GM20000 (cell line): ENCODE measurements around the gene TPRA1.
"Not testable (repeated sequence)": the region's sequence is repeated elsewhere in the genome, so short reads cannot be mapped to it uniquely, and the experiment has no call there.

Experiments used
- DNase-seq: peaks from one replicate; pipeline ENCODE4 v3.0.0; 2012; ENCODE audit warnings: low spot score
- TF ChIP-seq, protein P1 (sequence below): IDR thresholded peaks from 2 replicates; pipeline ENCODE4 v1.5.1; 2012; ENCODE audit warnings: mild to moderate bottlenecking, control low read depth; ENCODE audit errors: extremely low read depth, missing control alignments

Gene TPRA1

GRCh38 chr3:127535106-127535785 is 55.3 kb downstream of the TPRA1 start:
- TF ChIP-seq, protein P1, sequence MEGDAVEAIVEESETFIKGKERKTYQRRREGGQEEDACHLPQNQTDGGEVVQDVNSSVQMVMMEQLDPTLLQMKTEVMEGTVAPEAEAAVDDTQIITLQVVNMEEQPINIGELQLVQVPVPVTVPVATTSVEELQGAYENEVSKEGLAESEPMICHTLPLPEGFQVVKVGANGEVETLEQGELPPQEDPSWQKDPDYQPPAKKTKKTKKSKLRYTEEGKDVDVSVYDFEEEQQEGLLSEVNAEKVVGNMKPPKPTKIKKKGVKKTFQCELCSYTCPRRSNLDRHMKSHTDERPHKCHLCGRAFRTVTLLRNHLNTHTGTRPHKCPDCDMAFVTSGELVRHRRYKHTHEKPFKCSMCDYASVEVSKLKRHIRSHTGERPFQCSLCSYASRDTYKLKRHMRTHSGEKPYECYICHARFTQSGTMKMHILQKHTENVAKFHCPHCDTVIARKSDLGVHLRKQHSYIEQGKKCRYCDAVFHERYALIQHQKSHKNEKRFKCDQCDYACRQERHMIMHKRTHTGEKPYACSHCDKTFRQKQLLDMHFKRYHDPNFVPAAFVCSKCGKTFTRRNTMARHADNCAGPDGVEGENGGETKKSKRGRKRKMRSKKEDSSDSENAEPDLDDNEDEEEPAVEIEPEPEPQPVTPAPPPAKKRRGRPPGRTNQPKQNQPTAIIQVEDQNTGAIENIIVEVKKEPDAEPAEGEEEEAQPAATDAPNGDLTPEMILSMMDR: no peak
- no peak for DNase-seq

GRCh38 chr3:127534564-127534963 is 56.0 kb downstream of the TPRA1 start:
- DNase-seq: no peak
- TF ChIP-seq, protein P1: no peak

DNA sequence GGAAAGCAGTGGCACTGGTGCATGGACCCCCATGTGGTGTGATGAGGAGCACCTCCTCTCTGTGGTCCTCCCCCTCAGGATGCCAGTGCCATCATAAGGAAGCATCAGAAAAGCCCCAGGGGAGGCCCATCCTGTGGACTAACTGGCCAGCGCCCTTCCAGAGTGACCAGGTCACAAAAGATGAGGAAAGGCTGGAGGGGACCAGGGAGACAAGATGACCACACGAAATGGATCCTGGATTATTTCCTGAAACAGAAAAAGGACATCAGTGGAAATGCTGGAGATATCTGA is 56.4 kb downstream of the TPRA1 start:
- DNase-seq: no peak
- TF ChIP-seq, protein P1: no peak

- no peak for DNase-seq
- TF ChIP-seq, protein P1: no peak
Measured at GRCh38 chr3:127532561-127533203, 57.9 kb downstream of the TPRA1 start.

DNA sequence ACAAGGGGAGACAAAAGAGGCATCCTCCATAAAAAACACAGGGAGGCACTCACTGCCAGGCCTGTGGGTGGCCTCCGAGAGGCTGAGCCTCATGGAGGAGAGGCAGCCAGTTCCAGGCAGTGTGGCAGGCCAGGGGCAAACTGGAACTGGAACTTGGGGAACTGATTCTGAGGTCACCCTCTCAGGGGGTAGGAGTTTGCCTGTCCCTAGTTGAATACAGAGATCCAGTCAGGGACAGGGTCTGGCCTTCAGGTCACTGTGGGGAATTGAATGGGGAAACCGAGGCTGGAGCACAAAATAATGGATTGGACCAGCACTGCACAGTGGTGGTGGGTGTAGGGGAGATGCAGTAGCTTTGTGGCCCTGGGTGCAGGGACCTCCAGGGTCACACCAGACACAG is 58.7 kb downstream of the TPRA1 start:
- no peak for DNase-seq
- TF ChIP-seq, protein P1: no peak

- DNase-seq: not testable (repeated sequence)
Measured at GRCh38 chr3:127530863-127531262, 59.7 kb downstream of the TPRA1 start.

- TF ChIP-seq, protein P1: no peak
- no peak for DNase-seq
Measured at GRCh38 chr3:127529346-127530188, 61.0 kb downstream of the TPRA1 start.
